ENCODE measurements around the gene GRK5. TPM values are rescaled to one million over a fixed set of nuclear protein-coding genes. Genes with fewer than 3 reads are reported as not detected.

GRK5 gene
- total RNA-seq, 1 experiment from 2014 or later: 4.5 TPM

DNA sequence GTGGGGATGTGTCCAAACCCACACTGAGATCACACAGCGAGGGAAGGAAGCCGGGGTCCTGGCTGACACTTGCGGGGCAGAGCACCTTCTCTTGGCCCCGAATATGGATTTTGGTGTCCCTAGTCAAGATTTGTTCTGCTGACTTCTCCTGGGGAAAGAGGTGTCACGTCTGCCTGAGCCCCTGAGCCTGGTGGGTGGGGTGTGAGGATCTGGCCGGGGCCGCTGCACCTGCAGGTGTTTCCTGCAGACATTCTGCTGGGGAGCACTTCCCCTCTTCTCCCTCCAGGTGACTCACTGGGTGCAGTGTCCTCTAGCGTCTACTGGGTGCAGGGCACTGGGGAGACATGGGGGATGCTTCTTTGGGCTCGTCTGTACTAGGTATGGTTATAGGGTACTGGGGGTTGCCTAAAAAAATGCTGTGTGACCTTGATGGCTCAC is 99.2 kb downstream of the GRK5 start:
- ChIA-PET CTCF (interaction anchor here (0.6 kb wide), 1 partner anchor 181 kb away, joined by 3 read pairs; no protein-coding TSS in a partner anchor), POLR2A (ENCODE audit: unreplicated experiment) (no interaction called here)
- Histone ChIP-seq H3K4me1 (ENCODE audit: insufficient read depth, low read length) (peaks cover 56% of the 10 kb centered on the region), H3K4me3 (ENCODE audit: low read length) (no peak overlapping the region; the same call in 1 of the 2 replicates), H3K36me3 (ENCODE audit: low read depth, low read length) (no peaks in the 10 kb centered on the region), H3K27ac (ENCODE audit: low read length) (peak overlapping the region; percentile 65), H3K9me3 (ENCODE audit: low read length) (no peaks in the 10 kb centered on the region), H3F3A (ENCODE audit: low read length, unreplicated experiment) (peaks cover 5% of the 10 kb centered on the region), H3K79me2 (ENCODE audit: low read length) (no peaks in the 10 kb centered on the region), H3K9me2 (replicated peaks; ENCODE audit: low read length) (no peaks in the 10 kb centered on the region), H4K20me1 (ENCODE audit: low read length) (no peaks in the 10 kb centered on the region), H2AFZ (ENCODE audit: low read length) (no peak overlapping the region; the same call in 1 of the 2 replicates), H3K9ac (ENCODE audit: low read length) (no peak overlapping the region), H3K27me3 (ENCODE audit: low read length) (no peaks in the 10 kb centered on the region), H3K4me2 (ENCODE audit: low read length) (peak overlapping the region; percentile 62)
- DNase-seq (peak; percentile 34), ATAC-seq (peak; percentile 53)
- no TSS peak for BruUV-seq (replicated peaks)
- no peak for TF ChIP-seq EZH2phosphoT487 (IDR thresholded peaks at IDR 0.05; ENCODE audit: borderline replicate concordance, low read length)
- no peak for TF ChIP-seq EZH2 (IDR thresholded peaks at IDR 0.05; ENCODE audit: low read length, unreplicated experiment)
- TF ChIP-seq CTCF (conservative IDR thresholded peaks at IDR 0.05; ENCODE audit: low read depth, low read length): peak; percentile 43; the same call in 1 of the 2 replicates
- intact Hi-C loops (cut with micrococcal nuclease): loop anchor here (2.0 to 10.0 kb wide), 3 partner anchors 100 to 236 kb away; partner anchors contain the start of genes GRK5 and RGS10

- no peaks in the 10 kb centered on the region for H4K20me1 ChIP-seq (ENCODE audit: low read length)
- H3K79me2 ChIP-seq (ENCODE audit: low read length): no peaks in the 10 kb centered on the region
- POLR2A ChIA-PET (ENCODE audit: unreplicated experiment): no interaction called here
- no peak overlapping the region for H3K4me3 ChIP-seq (ENCODE audit: low read length)
- H3K36me3 ChIP-seq (ENCODE audit: low read depth, low read length): no peaks in the 10 kb centered on the region
- H3K27me3 ChIP-seq (ENCODE audit: low read length): no peaks in the 10 kb centered on the region
- peak overlapping the region; percentile 65 for H3K27ac ChIP-seq (ENCODE audit: low read length)
- peak; percentile 55 for DNase-seq
- no peak overlapping the region for H2AFZ ChIP-seq (ENCODE audit: low read length)
- no peak for TF ChIP-seq EZH2 (IDR thresholded peaks at IDR 0.05; ENCODE audit: low read length, unreplicated experiment)
- H3K4me1 ChIP-seq (ENCODE audit: insufficient read depth, low read length): peaks cover 52% of the 10 kb centered on the region
- peak overlapping the region; percentile 62 for H3K4me2 ChIP-seq (ENCODE audit: low read length)
- intact Hi-C loops (cut with micrococcal nuclease): loop anchor here (2.0 to 10.0 kb wide), 3 partner anchors 100 to 235 kb away; partner anchors contain the start of genes GRK5 and RGS10
- H3K9ac ChIP-seq (ENCODE audit: low read length): no peak overlapping the region
- peaks cover 5% of the 10 kb centered on the region for H3F3A ChIP-seq (ENCODE audit: low read length, unreplicated experiment)
- no peaks in the 10 kb centered on the region for H3K9me3 ChIP-seq (ENCODE audit: low read length)
- CTCF ChIA-PET: no interaction called here
- no TSS peak for BruUV-seq (replicated peaks)
- H3K9me2 ChIP-seq (replicated peaks; ENCODE audit: low read length): no peaks in the 10 kb centered on the region
- ATAC-seq: 0 out of 2 replicates have a peak, but pooled peaks have one; percentile 10
Measured at GRCh38 chr10:119306986-119307392, 99.6 kb downstream of the GRK5 start.

DNA sequence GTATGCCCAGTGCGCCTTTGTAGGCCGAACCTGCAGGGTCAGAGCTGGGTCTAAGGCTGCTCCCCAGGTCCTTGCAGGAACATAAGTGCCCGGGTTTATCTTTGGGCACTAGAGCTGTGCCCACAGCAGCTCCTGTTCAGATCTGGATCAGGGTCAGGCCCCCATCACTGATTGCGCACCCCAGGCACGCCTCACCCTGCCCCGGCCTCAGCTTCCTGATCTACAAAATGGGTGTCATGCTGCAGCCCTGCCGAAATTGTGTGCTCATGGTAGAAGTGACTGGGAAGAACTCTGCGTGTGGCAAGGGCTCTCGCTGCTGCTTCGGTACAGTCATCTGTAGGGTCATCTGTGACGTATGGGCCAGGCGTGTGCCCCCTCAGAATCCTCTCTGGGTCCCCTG is 100.7 kb downstream of the GRK5 start:
- CTCF ChIA-PET: no interaction called here
- H3K79me2 ChIP-seq (ENCODE audit: low read length): no peaks in the 10 kb centered on the region
- H3K4me1 ChIP-seq (ENCODE audit: insufficient read depth, low read length): peaks cover 41% of the 10 kb centered on the region
- no peak overlapping the region for H2AFZ ChIP-seq (ENCODE audit: low read length)
- no peaks in the 10 kb centered on the region for H3K9me2 ChIP-seq (replicated peaks; ENCODE audit: low read length)
- peaks cover 5% of the 10 kb centered on the region for H3F3A ChIP-seq (ENCODE audit: low read length, unreplicated experiment)
- H3K27ac ChIP-seq (ENCODE audit: low read length): no peak overlapping the region
- H3K9ac ChIP-seq (ENCODE audit: low read length): no peak overlapping the region
- H3K4me3 ChIP-seq (ENCODE audit: low read length): no peak overlapping the region
- POLR2A ChIA-PET (ENCODE audit: unreplicated experiment): no interaction called here
- TF ChIP-seq CTCF (conservative IDR thresholded peaks at IDR 0.05; ENCODE audit: low read depth, low read length) (no peak), EZH2phosphoT487 (IDR thresholded peaks at IDR 0.05; ENCODE audit: borderline replicate concordance, low read length) (no peak), EZH2 (IDR thresholded peaks at IDR 0.05; ENCODE audit: low read length, unreplicated experiment) (no peak)
- no peak overlapping the region for H3K4me2 ChIP-seq (ENCODE audit: low read length)
- intact Hi-C loops (cut with micrococcal nuclease): loop anchor here (5.0 to 10.0 kb wide), 2 partner anchors 107 to 234 kb away; partner anchors contain the start of gene RGS10
- no peak for DNase-seq
- no peak for ATAC-seq
- no peaks in the 10 kb centered on the region for H3K36me3 ChIP-seq (ENCODE audit: low read depth, low read length)
- H3K27me3 ChIP-seq (ENCODE audit: low read length): no peaks in the 10 kb centered on the region
- no peaks in the 10 kb centered on the region for H3K9me3 ChIP-seq (ENCODE audit: low read length)
- no TSS peak for BruUV-seq (replicated peaks)
- no peaks in the 10 kb centered on the region for H4K20me1 ChIP-seq (ENCODE audit: low read length)
